DND-41 (cell line): ENCODE results near the gene RNPEPL1.

Experiments
- CTCF ChIP-seq: IDR thresholded peaks from 2 replicates; pipeline ENCODE4 v1.5.1; 2012; ENCODE audit warnings: borderline replicate concordance, low read length, moderate library complexity, mild to moderate bottlenecking; ENCODE audit not compliant: poor library complexity, severe bottlenecking; ENCODE audit errors: extremely low read depth
- EZH2 ChIP-seq: IDR thresholded peaks from 3 replicates; pipeline ENCODE4 v1.6.1; 2012; ENCODE audit warnings: borderline replicate concordance, low read depth, mild to moderate bottlenecking, moderate library complexity, low read length, inconsistent platforms; ENCODE audit not compliant: severe bottlenecking

GRCh38 chr2:240589850-240590525, 21.7 kb downstream of the RNPEPL1 start:
- TF ChIP-seq CTCF: no peak
- no peak for TF ChIP-seq EZH2
